Activated CD8-positive, alpha-beta memory T cell treated with anti-CD3 and anti-CD28 coated beads, Interleukin-2, amount 50 U/mL, for 1 hour (primary cell): ENCODE data around the gene HP1BP3.

Experiments
- DNase-seq: peaks from one replicate; pipeline ENCODE4 v3.0.0-alpha.2; 2020; ENCODE audit errors: extremely low read depth

HP1BP3 gene

DNA sequence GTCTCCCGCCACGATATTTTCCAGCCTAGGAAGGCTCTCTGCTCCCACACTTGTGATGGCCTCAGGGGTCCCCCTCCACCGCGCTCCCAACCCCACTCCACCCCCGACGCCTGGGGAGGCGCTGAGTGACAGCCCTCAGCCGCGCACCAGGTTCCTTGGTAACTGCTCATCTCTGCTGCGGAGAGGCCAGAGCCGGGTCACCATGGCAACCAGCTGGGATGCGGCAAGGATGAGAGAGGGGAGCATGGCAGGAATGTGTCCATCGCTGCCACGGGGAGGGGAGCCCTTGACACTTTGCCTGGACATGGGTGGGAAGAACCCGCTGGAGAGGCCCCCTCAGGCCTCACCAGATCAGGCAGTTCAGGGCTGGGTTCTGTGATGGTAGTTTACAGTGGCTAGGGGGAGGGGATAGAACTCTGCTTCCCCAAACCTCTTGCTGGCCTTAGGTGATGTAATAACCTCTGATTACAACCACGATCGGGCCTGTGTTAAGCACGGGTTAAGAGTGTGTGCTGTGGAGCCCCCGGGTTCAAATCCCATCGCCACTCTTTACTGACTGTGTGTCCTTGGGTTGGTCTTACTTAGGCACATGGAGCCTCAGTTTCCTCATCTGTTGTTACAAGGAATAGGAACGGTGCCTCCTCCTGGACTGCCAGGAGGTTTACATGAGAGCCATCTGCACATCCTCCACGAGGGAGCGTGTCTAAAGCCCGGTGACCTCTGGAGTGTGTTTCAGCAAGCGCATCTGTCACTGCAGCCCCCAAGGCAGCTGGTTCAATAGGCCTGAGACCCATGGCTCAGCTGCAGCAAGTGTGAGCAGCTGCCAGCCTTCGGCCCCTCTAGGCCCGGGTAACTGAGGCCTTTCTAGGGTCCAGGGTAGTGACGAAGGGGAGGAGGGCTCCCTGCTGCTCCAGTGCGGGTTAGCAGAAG is 75.6 kb downstream of the HP1BP3 start:
- no peak for DNase-seq

- DNase-seq = no peak
Measured at GRCh38 chr1:20710469-20711284, 76.4 kb downstream of the HP1BP3 start.

- DNase-seq = no peak
Measured at GRCh38 chr1:20709868-20710267, 77.2 kb downstream of the HP1BP3 start.

GRCh38 chr1:20708891-20709290 is 78.2 kb downstream of the HP1BP3 start:
- DNase-seq = no peak

DNA sequence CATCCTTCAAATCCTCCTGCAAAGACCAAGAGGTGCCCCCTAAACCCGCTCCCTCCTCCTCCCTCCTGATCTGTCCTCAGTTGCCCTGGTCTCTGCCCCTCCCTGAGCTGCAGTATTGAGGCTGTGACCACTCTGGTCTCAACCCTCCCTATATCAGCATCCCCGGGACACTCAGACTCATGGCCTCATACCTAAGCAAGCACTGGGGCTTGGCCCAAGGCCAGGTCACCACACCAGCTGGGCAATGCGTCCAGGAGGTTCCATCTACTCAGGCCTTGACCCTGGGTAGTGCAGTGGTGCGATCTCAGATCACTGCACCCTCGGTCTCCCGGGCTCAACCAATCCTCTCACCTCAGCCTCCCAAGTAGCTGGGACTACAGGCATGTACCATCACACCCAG is 79.0 kb downstream of the HP1BP3 start:
- no peak for DNase-seq

GRCh38 chr1:20706841-20707240 is 80.3 kb downstream of the HP1BP3 start:
- no peak for DNase-seq

DNA sequence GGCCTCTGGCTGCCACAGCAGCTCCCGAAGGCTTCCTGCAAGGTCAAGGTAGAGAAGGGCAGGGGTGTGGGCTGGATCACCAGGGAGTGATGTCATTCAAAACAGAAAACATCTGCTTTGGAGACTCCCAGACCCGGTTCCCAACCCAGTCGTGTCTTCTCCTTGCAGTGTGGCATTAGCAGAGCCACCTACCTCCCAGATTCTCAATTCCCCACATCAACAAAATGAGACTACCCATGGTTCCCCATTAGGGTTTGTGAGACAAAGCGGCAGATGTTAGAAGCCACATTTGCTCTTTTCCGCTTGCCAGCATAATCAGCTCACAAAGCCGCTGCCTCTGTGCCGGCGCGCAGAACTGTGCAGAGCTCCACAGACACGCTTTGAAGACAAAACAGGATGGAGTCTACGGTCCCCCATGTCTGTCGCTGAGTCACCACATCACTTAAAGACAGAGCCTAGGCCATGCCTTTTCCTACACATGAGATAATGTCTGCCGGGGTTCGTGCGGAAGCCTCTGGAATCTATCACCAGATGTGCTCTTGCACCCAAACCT is 81.8 kb downstream of the HP1BP3 start:
- no peak for DNase-seq

DNA sequence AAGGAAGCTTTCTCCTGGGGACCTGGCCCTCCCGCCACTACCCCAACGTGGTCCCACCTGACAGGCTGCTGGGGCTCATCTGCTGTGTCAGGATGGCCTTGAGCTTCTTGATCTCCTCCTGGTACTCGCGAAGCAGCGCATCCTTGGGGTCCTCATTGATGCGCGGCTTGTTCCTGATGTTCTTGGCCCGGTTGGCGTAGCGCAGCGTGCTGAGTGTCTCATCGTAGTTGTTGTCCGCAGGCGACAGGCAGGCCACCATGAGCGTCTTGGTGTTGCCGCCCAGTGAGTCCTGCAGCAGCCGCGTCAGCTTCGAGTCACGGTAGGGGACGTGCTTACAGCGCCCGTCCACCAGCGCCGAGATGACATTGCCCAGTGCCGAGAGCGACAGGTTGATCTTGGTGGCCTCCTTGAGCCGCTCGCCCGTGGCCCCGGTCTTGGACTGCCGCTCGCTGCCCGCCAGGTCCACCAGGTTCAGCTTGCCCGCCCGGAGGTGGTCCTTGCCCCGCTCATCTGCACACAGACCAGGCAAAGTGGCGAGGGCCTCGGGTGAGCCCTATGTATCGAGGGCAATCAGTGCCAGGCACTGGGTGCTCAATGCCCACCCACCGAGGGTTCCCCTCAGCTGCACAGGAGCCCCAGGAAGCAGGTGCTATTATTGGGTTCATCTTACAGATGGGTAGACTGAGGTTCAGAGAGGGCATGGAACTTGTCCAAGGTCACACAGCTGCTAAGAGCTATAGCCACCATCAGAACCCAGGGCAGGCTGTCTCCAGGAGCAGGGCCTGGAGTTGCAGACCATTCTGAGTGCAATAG is 82.5 kb downstream of the HP1BP3 start:
- DNase-seq = no peak

DNA sequence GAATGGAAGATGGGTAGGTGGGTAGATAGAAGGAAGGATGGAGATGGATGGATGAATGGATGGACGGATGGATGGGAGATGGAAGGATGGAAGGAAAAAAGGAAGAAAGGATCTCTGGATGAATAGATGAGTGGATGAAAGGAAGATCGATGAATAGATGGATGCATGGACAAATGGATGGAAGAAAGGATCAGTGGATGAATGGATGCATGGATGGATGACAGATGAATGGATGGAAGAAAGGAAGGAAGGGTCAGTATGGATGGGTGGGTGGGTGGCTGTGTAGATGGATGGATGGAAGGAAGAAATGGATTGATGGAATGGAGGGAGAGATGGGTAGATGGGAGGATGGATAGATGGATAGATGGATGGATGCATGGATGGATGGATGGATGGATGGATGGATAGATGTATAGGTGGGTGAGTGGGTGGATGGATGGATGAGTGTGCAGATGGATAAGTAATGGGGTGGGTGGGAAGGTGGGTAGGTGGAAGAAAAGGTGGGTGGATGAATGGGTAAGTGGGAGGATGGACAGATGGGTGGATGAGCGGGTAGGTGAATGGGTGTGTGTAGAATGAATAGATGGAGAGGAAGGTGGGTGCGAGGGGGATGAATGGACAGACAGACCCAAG is 83.9 kb downstream of the HP1BP3 start:
- DNase-seq = no peak

DNA sequence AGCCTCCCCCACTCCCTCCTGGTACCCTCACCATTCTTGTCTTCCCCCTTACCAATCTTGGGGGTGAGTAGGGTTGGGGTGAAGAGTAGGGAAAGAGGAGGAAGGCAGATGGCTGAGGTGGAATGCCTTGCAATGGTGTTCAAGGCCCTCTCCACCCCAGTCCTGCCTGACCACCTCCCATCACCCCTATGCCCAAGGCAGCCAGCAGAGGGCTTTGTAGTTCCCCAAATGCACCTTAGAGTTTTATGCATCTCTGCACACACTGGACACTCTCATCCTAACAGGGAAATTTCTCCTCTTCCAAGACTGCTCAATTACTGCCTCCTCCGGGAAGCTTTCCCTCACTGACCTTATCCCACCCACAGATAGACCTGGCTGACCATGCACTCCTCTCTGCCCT is 84.7 kb downstream of the HP1BP3 start:
- no peak for DNase-seq

DNA sequence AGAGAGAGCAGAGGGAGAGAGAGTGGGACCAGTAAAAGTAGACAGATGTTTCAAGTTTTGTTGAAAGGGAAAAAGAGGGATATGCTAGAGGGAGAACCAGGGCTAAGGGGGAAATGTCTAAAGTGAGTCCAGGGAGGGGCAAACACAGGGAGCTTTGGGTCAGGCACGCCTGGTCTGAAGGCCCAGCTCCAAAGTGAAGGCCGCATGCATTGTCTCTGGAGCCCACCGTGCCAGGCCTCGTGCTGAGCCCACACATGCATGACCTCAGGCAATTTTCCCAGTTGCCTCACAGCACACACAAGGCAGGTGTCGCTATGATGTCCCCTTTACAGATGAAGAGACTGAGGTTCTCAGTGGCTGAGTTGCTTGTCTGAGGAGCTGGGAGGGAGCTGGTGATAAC is 85.3 kb downstream of the HP1BP3 start:
- no peak for DNase-seq

DNA sequence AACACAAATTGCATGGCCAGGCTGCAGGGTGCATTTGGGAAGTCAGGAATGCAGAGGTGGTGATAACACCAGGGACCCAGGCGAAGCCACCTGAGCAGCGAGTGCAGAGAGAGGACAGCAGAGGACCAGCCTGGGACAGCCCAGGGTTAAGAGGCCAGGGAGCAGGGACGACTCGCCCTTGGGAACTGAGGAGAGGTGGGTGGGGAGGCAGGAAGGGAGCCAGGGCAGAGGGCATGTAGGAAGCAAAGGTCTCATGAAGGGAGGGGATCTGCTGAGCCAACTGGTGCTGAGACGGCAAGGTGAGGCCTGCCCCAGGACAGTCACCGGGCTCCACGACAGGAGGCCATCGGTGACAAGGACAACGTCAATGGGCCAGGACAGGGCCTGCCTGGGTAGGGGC is 85.7 kb downstream of the HP1BP3 start:
- DNase-seq = no peak

GRCh38 chr1:20700636-20701215 is 86.4 kb downstream of the HP1BP3 start:
- no peak for DNase-seq

GRCh38 chr1:20699558-20699957 is 87.5 kb downstream of the HP1BP3 start:
- no peak for DNase-seq

GRCh38 chr1:20698195-20698910 is 88.8 kb downstream of the HP1BP3 start:
- DNase-seq = no peak

DNA sequence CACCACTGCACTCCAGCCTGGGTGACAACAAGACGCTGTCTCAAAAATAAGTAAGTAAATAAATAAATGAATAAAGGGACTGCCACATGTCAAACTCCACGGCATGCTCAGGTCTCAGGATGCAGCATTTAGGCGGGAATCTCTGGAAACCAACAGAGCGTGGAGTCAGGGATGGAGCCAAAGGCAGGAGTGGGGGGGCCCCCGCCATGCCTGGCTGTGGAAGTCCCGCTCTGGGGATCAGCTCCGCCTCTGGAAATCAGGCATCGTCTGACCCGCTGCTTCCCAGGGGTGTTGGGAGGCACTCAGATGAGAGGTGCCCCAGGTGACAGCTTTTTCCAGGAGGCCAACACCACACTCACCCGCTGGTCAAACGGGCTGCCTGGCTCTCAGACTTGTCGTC is 89.5 kb downstream of the HP1BP3 start:
- DNase-seq = no peak

DNA sequence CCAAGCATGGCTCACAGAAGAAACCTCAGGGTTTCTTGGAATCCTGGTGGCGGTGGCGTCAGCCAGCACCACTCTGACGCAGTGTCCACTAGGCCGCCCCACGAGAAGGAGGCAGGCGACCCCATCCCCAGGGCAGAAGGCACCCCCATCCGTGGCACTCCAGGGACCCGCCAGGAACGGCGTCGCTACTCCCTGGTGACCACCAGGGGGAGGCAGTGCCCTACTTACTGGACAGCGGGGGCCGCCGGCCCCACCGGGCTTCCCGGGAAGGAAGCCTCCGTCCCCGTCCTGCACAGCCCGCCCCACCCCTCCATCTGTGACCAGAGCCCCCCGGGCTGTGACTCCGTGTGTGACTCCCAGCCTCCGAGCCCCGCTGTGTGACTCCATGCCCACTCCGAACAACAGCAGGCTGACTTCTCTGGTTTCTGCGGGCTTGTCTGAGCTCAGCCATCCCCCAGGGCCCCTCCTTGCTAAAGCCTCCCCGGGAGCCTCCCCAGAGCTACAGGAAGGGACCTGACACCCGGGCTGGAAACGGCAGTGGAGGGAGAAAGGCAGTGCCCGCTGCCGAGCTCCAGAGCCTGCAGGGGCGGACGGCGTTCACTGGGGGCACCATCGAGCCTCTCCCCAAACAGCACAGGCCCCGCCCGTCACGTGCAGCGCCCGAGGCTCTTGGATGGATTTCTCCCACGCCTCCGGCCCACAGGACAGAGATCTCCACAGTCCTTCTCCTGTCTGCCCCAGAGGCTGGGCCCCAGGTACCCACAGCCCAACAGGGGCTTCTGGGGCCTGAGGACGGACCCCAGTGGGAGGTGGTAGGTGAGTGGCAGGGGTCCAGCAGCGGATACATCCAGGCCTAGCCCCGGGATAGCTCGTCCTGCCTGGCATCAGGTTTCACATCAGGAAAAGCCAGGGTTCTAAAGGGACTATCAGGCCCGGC is 90.4 kb downstream of the HP1BP3 start:
- DNase-seq = peak; percentile 20

GRCh38 chr1:20695515-20695914 is 91.6 kb downstream of the HP1BP3 start:
- no peak for DNase-seq

- DNase-seq = no peak
Measured at GRCh38 chr1:20693623-20694022, 93.5 kb downstream of the HP1BP3 start.
